Embryonic facial prominence (tissue), 1 donor: ENCODE data around the gene ZNF594.
"Not testable (repeated sequence)": the region's sequence is repeated elsewhere in the genome, so short reads cannot be mapped to it uniquely, and the experiment has no call there.

Source experiments
- DNase-seq: peaks from one replicate; pipeline ENCODE4 v3.0.0-alpha.2; 2016; ENCODE audit errors: extremely low spot score

The ZNF594 gene

GRCh38 chr17:5136580-5137412 lies 54.9 kb downstream of the ZNF594 start:
- not testable (repeated sequence) for DNase-seq

- DNase-seq = no peak
These were observed 55.7 kb downstream of the ZNF594 start for GRCh38 chr17:5135726-5136579.

- not testable (repeated sequence) for DNase-seq
These were observed 56.4 kb downstream of the ZNF594 start for GRCh38 chr17:5135131-5135712.

- DNase-seq = not testable (repeated sequence)
These were observed 57.1 kb downstream of the ZNF594 start for GRCh38 chr17:5134571-5134970.

GRCh38 chr17:5133961-5134360 lies 57.7 kb downstream of the ZNF594 start:
- DNase-seq = not testable (repeated sequence)

GRCh38 chr17:5133311-5133710 lies 58.4 kb downstream of the ZNF594 start:
- no peak for DNase-seq

- not testable (repeated sequence) for DNase-seq
These were observed 59.0 kb downstream of the ZNF594 start for GRCh38 chr17:5132503-5133225.

GRCh38 chr17:5131799-5132502 lies 59.7 kb downstream of the ZNF594 start:
- DNase-seq = not testable (repeated sequence)

GRCh38 chr17:5131146-5131715 lies 60.4 kb downstream of the ZNF594 start:
- DNase-seq = no peak

GRCh38 chr17:5130687-5131086 lies 61.0 kb downstream of the ZNF594 start:
- DNase-seq = not testable (repeated sequence)

- DNase-seq = not testable (repeated sequence)
These were observed 61.4 kb downstream of the ZNF594 start for GRCh38 chr17:5130261-5130660.

- DNase-seq = not testable (repeated sequence)
These were observed 61.9 kb downstream of the ZNF594 start for GRCh38 chr17:5129770-5130169.
